Left ventricle myocardium inferior (tissue), 1 donor: Measurements from ENCODE around the gene ISOC2. TPM values are rescaled to one million over a fixed set of nuclear protein-coding genes. Genes with fewer than 3 reads are reported as not detected.

Experiments used
- DNase-seq: peaks from one replicate; pipeline ENCODE4 v3.0.0-alpha.2; 2020
- H3K27ac ChIP-seq: fragments of 200-600 bp; replicated peaks from 2 replicates; pipeline ENCODE4 v1.8.0; 2021
- H3K27me3 ChIP-seq: fragments of 200-600 bp; 2 replicates; pipeline ENCODE4 v1.8.0; 2021; ENCODE audit warnings: low read depth
- H3K36me3 ChIP-seq: fragments of 200-600 bp; 2 replicates; pipeline ENCODE4 v1.8.0; 2021
- H3K4me1 ChIP-seq: fragments of 200-600 bp; 2 replicates; pipeline ENCODE4 v1.8.0; 2021
- H3K4me3 ChIP-seq: fragments of 200-600 bp; 2 replicates; pipeline ENCODE4 v1.8.0; 2021; ENCODE audit warnings: mild to moderate bottlenecking, moderate library complexity
- H3K9me3 ChIP-seq: fragments of 200-600 bp; replicated peaks from 2 replicates; pipeline ENCODE4 v1.8.0; 2021
- intact Hi-C: fragments of 100-400 bp; cut with micrococcal nuclease; formaldehyde crosslinking; loops from one replicate; pipeline ENCODE4 v1.11.0; 2022
- total RNA-seq: library from RNA; stranded (reverse); fragmentation: NEBNext Ultra II Directional; extraction: Animal tissue kit (Norgen Biotek cat#: 25700); gene quantifications from one replicate; pipeline ENCODE4 v1.2.1, GENCODE V29; 2021
- TF ChIP-seq, protein P1 (sequence below): fragments of 200-600 bp; IDR thresholded peaks from 2 replicates; pipeline ENCODE4 v1.8.0; 2021; ENCODE audit warnings: antibody characterized with exemption, mild to moderate bottlenecking, borderline replicate concordance
- donor health status: DM: no; HTN: yes; CAD: no; lungs with severe emphysema.

ISOC2 gene
- total RNA-seq, 1 donor from 2014 or later: 52.6 TPM

DNA sequence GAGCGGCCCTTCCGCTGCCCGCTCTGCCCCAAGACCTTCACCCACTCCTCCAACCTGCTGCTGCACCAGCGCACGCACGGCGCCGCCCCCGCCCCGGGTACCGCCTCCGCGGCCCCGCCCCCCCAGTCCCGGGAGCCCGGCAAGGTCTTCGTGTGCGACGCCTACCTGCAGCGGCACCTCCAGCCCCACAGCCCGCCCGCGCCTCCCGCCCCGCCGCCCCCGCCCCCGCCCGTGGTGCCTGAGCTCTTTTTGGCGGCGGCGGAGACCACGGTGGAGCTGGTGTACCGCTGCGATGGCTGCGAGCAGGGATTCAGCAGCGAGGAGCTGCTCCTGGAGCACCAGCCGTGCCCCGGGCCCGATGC lies 20.3 kb upstream of the ISOC2 start:
- intact Hi-C loops: no loop called here
- Histone ChIP-seq H3K36me3 (peaks cover 25% of the 10 kb centered on the region), H3K27me3 (no peaks in the 10 kb centered on the region), H3K27ac (no peak overlapping the region), H3K9me3 (no peaks in the 10 kb centered on the region), H3K4me1 (peaks cover 66% of the 10 kb centered on the region), H3K4me3 (no peak overlapping the region)
- DNase-seq: no peak
- TF ChIP-seq, protein P1, sequence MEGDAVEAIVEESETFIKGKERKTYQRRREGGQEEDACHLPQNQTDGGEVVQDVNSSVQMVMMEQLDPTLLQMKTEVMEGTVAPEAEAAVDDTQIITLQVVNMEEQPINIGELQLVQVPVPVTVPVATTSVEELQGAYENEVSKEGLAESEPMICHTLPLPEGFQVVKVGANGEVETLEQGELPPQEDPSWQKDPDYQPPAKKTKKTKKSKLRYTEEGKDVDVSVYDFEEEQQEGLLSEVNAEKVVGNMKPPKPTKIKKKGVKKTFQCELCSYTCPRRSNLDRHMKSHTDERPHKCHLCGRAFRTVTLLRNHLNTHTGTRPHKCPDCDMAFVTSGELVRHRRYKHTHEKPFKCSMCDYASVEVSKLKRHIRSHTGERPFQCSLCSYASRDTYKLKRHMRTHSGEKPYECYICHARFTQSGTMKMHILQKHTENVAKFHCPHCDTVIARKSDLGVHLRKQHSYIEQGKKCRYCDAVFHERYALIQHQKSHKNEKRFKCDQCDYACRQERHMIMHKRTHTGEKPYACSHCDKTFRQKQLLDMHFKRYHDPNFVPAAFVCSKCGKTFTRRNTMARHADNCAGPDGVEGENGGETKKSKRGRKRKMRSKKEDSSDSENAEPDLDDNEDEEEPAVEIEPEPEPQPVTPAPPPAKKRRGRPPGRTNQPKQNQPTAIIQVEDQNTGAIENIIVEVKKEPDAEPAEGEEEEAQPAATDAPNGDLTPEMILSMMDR: no peak

GRCh38 chr19:55481148-55481793 lies 19.8 kb upstream of the ISOC2 start:
- TF ChIP-seq, protein P1: no peak

DNA sequence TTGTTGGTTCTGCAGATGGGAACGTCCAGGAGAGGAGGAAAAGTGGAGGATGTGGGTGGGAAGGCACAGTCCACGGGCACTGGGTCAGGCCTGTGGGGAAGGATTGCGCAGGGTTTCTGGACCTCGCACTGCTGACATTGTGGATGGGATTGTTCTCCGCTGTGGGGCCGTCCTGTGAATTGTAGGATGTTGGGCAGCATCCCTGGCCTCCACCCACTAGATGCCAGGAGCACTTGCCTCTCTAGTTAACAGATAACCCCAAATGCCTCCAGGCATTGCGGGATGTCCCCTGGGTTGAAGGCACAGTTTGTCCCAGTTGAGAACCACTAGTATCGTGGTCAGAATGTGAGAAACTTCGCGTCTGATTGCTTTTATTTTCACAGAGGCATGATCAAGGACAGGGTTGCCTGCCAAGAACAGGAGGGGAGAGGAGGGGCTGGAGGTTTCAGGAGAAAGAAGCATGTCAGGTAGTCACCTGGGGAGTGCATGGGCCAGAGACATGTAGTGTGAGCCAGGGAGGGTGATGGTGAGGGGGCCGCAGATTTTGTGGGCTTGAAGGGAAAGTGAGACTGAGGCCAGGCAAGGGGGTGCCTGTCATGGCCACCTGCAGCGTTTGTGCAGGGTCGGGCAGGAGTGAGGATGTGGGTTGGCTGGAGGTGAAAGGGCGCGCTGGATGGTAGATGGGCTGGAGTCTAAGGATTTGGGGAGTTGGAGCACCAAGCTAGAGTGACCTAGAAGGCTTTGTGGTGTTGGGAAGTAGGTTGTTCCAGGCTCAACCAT lies 18.2 kb upstream of the ISOC2 start:
- peaks cover 51% of the 10 kb centered on the region for H3K4me1 ChIP-seq
- intact Hi-C loops: no loop called here

More at GRCh38 chr19:55481148-55481793, 19.8 kb upstream of the ISOC2 start:
- H3K9me3 ChIP-seq: no peaks in the 10 kb centered on the region
- no peak overlapping the region for H3K27ac ChIP-seq
- H3K4me3 ChIP-seq: no peak overlapping the region
- no peaks in the 10 kb centered on the region for H3K27me3 ChIP-seq
- H3K36me3 ChIP-seq: peaks cover 25% of the 10 kb centered on the region
- no peak for DNase-seq
- intact Hi-C loops: no loop called here
- peaks cover 61% of the 10 kb centered on the region for H3K4me1 ChIP-seq

DNA sequence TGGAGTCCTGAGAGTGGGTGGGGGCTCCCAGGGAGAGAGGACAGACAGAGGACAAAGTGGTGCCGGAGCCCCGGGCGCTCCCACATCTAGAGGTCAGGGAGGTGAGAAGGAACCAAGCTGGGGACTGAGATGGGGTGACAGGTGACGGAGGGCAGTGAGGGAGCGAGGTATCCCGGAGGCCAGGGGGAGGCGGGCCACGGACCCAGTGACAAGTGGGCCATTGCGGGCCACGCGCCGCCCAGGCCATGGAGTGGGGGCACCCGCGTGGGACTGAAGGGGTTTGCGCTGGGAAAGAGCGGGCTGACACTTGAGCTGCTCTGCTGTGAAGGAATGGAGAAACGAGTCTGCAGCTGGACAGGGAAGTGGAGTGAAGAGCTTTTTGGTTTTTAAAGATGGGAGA lies 17.6 kb upstream of the ISOC2 start:
- H3K27ac ChIP-seq: no peak overlapping the region
- intact Hi-C loops: no loop called here
- peaks cover 25% of the 10 kb centered on the region for H3K36me3 ChIP-seq
- no peak for DNase-seq
- H3K9me3 ChIP-seq: no peaks in the 10 kb centered on the region
- no peak overlapping the region for H3K4me3 ChIP-seq
- TF ChIP-seq, protein P1: no peak
- peaks cover 45% of the 10 kb centered on the region for H3K4me1 ChIP-seq
- no peaks in the 10 kb centered on the region for H3K27me3 ChIP-seq

More for the DNA sequence above, 18.2 kb upstream of the ISOC2 start:
- Histone ChIP-seq H3K4me3 (no peak overlapping the region), H3K27me3 (no peaks in the 10 kb centered on the region), H3K9me3 (no peaks in the 10 kb centered on the region), H3K36me3 (peaks cover 25% of the 10 kb centered on the region), H3K27ac (no peak overlapping the region)
- no peak for DNase-seq
- TF ChIP-seq, protein P1: no peak

DNA sequence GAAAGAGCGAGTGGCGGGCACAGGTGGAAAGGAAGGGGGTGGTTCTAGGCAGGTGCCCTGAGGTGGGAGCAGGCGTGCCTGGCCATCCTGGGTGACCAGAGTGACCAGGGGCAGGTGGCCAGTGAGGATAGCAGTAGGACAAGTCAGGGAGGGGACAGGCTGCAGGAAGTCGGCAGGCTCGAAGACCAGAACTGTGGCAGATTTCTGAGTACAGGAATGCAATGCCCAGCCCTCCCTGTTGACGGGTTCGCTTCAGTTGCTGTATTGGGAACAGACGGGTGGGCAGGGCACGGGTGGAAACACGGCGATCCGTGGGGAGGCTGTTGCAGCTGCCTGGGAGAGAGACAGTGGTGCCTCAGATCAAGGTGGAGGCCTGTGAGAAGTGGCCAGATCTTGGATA lies 16.9 kb upstream of the ISOC2 start:
- intact Hi-C loops: no loop called here
- Histone ChIP-seq H3K4me1 (peaks cover 38% of the 10 kb centered on the region), H3K27me3 (no peaks in the 10 kb centered on the region), H3K36me3 (peaks cover 19% of the 10 kb centered on the region), H3K27ac (no peak overlapping the region), H3K9me3 (no peaks in the 10 kb centered on the region), H3K4me3 (no peak overlapping the region)
- TF ChIP-seq, protein P1: no peak
- DNase-seq: no peak
